Measurements from ENCODE around the gene FNDC1.
A peak's percentile ranks its signal among the peaks of the same experiment; 100 is the strongest.

The FNDC1 gene

GRCh38 chr6:159271257-159271656, 102.1 kb downstream of the FNDC1 start:
- TF ChIP-seq GATA2 (IDR thresholded peaks at IDR 0.05; ENCODE audit: low read depth, low read length): no peak
- TF ChIP-seq GATA3 (IDR thresholded peaks at IDR 0.05; ENCODE audit: low read depth, low read length): no peak

- TF ChIP-seq GATA3 (IDR thresholded peaks at IDR 0.05; ENCODE audit: low read depth, low read length) (peak; percentile 46; the same call in 1 of the 2 replicates), GATA2 (IDR thresholded peaks at IDR 0.05; ENCODE audit: low read depth, low read length) (no peak)
These were observed 109.4 kb downstream of the FNDC1 start for GRCh38 chr6:159278626-159279025.

- TF ChIP-seq GATA3 (IDR thresholded peaks at IDR 0.05; ENCODE audit: low read depth, low read length): peak; percentile 87
- peak; percentile 96 for TF ChIP-seq GATA2 (IDR thresholded peaks at IDR 0.05; ENCODE audit: low read depth, low read length)
These were observed 110.6 kb downstream of the FNDC1 start for GRCh38 chr6:159279790-159280277.

- TF ChIP-seq GATA2 (IDR thresholded peaks at IDR 0.05; ENCODE audit: low read depth, low read length) (no peak), GATA3 (IDR thresholded peaks at IDR 0.05; ENCODE audit: low read depth, low read length) (no peak)
These were observed 113.2 kb downstream of the FNDC1 start for GRCh38 chr6:159282421-159282820.

- TF ChIP-seq GATA3 (IDR thresholded peaks at IDR 0.05; ENCODE audit: low read depth, low read length) (no peak), GATA2 (IDR thresholded peaks at IDR 0.05; ENCODE audit: low read depth, low read length) (no peak)
These were observed 129.6 kb downstream of the FNDC1 start for GRCh38 chr6:159298840-159299239.

- no peak for TF ChIP-seq GATA2 (IDR thresholded peaks at IDR 0.05; ENCODE audit: low read depth, low read length)
- no peak for TF ChIP-seq GATA3 (IDR thresholded peaks at IDR 0.05; ENCODE audit: low read depth, low read length)
These were observed 130.4 kb downstream of the FNDC1 start for GRCh38 chr6:159299566-159299965.

GRCh38 chr6:159301277-159301676, 132.1 kb downstream of the FNDC1 start:
- TF ChIP-seq GATA3 (IDR thresholded peaks at IDR 0.05; ENCODE audit: low read depth, low read length): no peak

- TF ChIP-seq GATA2 (IDR thresholded peaks at IDR 0.05; ENCODE audit: low read depth, low read length) (no peak), GATA3 (IDR thresholded peaks at IDR 0.05; ENCODE audit: low read depth, low read length) (no peak)
These were observed 132.8 kb downstream of the FNDC1 start for GRCh38 chr6:159301810-159302593.

- no peak for TF ChIP-seq GATA3 (IDR thresholded peaks at IDR 0.05; ENCODE audit: low read depth, low read length)
- TF ChIP-seq GATA2 (IDR thresholded peaks at IDR 0.05; ENCODE audit: low read depth, low read length): no peak
These were observed 133.4 kb downstream of the FNDC1 start for GRCh38 chr6:159302594-159302992.

GRCh38 chr6:159303159-159303558, 134.0 kb downstream of the FNDC1 start:
- TF ChIP-seq GATA2 (IDR thresholded peaks at IDR 0.05; ENCODE audit: low read depth, low read length) (no peak), GATA3 (IDR thresholded peaks at IDR 0.05; ENCODE audit: low read depth, low read length) (no peak)

GRCh38 chr6:159303784-159304183, 134.6 kb downstream of the FNDC1 start:
- TF ChIP-seq GATA3 (IDR thresholded peaks at IDR 0.05; ENCODE audit: low read depth, low read length): no peak
- no peak for TF ChIP-seq GATA2 (IDR thresholded peaks at IDR 0.05; ENCODE audit: low read depth, low read length)

GRCh38 chr6:159304641-159305040, 135.4 kb downstream of the FNDC1 start:
- TF ChIP-seq GATA3 (IDR thresholded peaks at IDR 0.05; ENCODE audit: low read depth, low read length) (no peak), GATA2 (IDR thresholded peaks at IDR 0.05; ENCODE audit: low read depth, low read length) (no peak)

- TF ChIP-seq GATA3 (IDR thresholded peaks at IDR 0.05; ENCODE audit: low read depth, low read length): no peak
These were observed 136.0 kb downstream of the FNDC1 start for GRCh38 chr6:159305159-159305558.

GRCh38 chr6:159305804-159306537, 136.8 kb downstream of the FNDC1 start:
- TF ChIP-seq GATA3 (IDR thresholded peaks at IDR 0.05; ENCODE audit: low read depth, low read length) (no peak), GATA2 (IDR thresholded peaks at IDR 0.05; ENCODE audit: low read depth, low read length) (no peak)

GRCh38 chr6:159307246-159307790, 138.1 kb downstream of the FNDC1 start:
- no peak for TF ChIP-seq GATA2 (IDR thresholded peaks at IDR 0.05; ENCODE audit: low read depth, low read length)
- no peak for TF ChIP-seq GATA3 (IDR thresholded peaks at IDR 0.05; ENCODE audit: low read depth, low read length)

Measured in SH-SY5Y (cell line).